NCI-H510A (cell line): ENCODE measurements around the gene MBD3L4.
"Not testable (repeated sequence)": the region's sequence is repeated elsewhere in the genome, so short reads cannot be mapped to it uniquely, and the experiment has no call there.

ENCODE experiments used
- DNase-seq: peaks from one replicate; lab custom pipeline; 2025; lab: John Stamatoyannopoulos, UW

The MBD3L4 gene

GRCh38 chr19:7049021-7049420 is 9.0 kb upstream of the MBD3L4 start, which contains the start of gene MBD3L2:
MBD3L2 (plus strand) TSS chr19:7049321; CDS start chr19:7049374, 53 bp downstream.
- DNase-seq = not testable (repeated sequence)

- DNase-seq = not testable (repeated sequence)
Measured at GRCh38 chr19:7041563-7041962, 1.6 kb upstream of the MBD3L4 start.

DNA sequence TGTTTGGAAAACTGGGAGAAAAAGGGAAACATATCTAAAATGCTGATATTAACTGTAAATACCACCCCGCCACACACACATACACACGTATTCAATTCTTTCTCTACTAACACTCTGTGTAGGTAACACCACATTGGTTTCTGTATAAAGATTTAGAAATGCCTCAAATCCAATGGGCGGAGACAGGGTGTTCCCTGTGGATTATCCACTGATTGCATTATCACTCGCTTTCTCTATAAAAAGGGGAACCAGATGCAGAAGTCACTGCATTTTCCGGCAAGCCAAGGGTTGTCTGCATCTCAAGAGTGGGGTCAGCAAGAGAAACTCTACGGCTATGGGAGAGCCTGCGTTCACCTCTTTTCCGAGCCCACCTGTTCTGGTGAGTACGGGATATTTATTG is 9.7 kb downstream of the MBD3L4 start, which contains the start of gene MBD3L5:
Gene MBD3L5 (plus strand): TSS at position 301 of the 400 bp plus-strand sequence. CDS start 34 bp downstream, at position 335.
- DNase-seq = not testable (repeated sequence)

- not testable (repeated sequence) for DNase-seq
Measured at GRCh38 chr19:7028790-7029189, 11.2 kb downstream of the MBD3L4 start.

GRCh38 chr19:7021331-7021730 is 18.6 kb downstream of the MBD3L4 start, which contains the start of gene MBD3L2B:
MBD3L2B (minus strand) TSS chr19:7021431; CDS start chr19:7021397, 34 bp downstream.
- not testable (repeated sequence) for DNase-seq

DNA sequence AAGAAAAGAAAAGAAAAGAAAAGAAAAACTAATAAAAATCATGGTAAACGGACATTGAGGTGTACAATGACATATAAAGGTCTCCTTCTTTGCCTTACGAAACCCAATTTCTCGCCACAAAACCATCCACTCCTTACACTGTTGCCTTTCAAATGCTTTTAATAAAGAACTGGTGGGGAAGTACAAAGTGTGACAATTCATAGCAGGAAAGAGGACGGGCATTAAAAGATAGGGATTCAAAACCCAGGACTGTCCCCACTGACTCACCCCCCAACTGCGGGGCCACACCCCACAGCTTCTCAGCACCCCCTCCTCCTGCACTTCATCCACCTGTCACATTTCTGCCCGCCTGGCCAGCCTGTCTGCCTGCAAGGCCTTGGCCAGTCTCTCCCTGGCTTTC is 21.2 kb downstream of the MBD3L4 start:
- no peak for DNase-seq

GRCh38 chr19:7013678-7014077 is 26.3 kb downstream of the MBD3L4 start:
- DNase-seq = no peak

GRCh38 chr19:7010722-7011593 is 29.0 kb downstream of the MBD3L4 start:
- no peak for DNase-seq

GRCh38 chr19:7007859-7008258 is 32.1 kb downstream of the MBD3L4 start:
- DNase-seq = no peak

DNA sequence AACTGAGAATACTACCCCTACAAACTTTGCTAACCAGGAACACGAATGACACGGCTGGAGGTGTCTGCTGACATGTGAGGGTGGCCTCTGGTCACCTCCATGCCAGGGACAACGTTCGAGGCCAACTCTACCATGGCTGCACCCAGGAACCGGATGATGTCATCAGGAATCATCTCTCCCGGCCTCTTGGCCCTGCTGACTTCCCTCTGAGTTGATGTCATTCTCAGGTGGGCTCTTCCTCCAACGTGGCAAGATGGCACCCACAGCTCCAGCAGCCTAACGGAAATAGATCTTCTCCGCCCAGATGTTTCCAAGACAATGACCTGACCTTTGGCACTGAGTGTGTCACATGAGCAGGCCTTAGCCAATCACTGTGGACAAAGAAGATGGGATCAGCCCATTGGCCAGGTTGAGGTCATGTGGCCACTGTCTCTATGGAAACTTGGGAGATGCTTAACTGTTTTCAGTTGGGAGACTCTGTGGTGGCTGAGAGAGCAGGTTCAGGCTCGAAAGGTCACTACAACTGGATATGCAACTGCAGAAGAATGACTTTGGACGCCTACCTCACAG is 33.8 kb downstream of the MBD3L4 start:
- DNase-seq = no peak

DNA sequence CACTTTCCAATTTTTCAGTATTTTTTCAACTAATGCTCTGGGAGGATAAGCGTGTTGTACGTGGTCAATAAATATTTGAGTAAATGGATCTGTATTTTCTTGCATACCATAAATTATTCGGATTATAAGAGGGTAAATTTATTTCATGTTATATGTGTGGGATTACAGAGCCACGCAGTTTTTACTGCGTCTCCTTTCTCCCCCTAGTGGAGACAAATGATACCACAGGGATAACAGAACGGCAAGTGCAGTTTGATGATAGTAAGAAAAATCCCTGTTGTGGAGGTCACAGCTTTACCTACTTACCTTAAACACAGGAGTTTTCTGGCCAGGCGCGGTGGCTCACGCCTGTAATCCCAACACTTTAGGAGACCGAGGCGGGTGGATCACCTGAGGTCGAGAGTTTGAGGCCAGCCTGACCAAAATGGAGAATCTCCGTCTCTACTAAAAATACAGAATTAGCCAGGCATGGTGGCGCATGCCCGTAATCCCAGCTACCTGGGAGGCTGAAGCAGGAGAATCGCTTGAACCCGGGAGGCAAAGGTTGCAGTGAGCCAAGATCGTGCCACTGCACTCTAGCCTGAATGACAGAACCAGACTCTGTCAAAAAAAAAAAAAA is 35.6 kb downstream of the MBD3L4 start:
- DNase-seq = no peak

DNA sequence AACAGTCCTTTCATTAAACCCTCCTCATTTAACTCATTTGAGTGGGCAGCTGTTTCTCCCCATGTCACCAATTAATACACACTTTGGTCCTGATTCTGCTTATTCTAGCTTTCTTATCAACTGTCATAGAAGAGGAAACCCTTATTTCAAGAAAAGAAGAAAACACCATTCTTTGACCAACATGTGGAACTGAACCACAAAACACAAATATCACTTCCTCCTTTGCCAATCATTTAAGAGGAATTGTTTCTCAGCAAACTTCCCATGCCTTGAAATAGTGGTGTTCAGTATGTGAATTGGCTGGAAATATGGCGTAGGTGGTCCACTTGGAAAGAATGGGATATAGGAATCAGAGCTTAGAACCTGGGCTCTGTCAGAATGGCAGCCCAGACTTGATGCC is 39.2 kb downstream of the MBD3L4 start:
- no peak for DNase-seq

- no peak for DNase-seq
Measured at GRCh38 chr19:7000333-7000732, 39.6 kb downstream of the MBD3L4 start.

DNA sequence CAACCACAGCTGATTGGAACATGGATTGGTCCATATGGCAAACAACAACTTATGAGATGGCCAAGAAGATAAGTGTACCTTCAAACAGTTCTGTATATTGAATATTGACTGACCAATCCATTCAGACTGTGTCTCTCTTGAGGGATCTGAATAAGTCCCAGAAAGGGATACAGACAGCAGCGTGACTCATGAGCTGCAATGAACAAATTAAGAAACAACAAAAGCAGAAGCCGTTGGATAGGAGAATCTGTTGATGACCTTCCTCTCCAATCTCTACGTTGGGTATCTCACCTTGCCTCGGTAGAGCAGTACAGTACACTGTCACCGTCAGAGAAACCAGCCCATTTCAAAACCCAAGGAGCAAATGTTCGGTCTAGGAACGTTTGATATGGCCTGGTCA is 40.0 kb downstream of the MBD3L4 start:
- no peak for DNase-seq

- DNase-seq = no peak
Measured at GRCh38 chr19:6997679-6998445, 42.1 kb downstream of the MBD3L4 start.

DNA sequence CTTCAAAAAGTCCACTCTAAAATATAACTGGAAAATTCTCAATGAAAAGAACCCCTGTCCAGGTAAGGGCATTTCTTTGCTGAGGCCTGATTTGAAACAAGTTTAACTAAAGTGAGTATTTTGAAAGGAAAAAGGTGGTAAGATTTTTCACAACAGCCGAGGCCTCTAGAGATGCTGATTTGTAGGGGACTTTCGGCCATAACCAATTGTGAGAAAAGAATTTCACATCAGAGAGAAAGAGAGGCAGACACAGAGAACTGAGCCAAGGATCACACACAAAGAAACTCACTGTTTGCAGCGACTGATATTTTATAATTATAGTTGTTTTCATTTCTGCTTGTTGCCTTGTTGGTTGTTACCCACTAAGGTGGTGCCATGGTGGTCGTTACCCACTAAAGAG is 43.2 kb downstream of the MBD3L4 start:
- DNase-seq = no peak

- DNase-seq = no peak
Measured at GRCh38 chr19:6995054-6995453, 44.9 kb downstream of the MBD3L4 start.

DNA sequence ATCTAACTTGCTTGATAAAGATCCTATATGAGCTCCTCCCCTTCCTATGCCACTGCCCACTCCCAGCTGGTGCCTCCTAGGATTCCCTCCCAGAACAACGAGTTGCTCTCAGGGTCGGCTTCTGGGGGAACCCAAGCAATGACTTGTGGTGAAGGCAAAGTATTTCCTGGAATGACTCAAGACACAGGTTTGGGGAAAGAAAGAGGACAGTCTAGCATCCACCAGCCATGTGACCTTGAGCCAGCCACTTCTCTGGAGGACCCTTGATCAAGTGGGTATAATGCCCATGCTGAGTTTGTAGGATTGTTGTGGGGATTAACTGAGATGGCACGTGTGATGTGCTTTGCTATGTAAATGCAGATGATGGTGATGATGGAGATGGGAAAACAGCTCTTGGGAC is 51.7 kb downstream of the MBD3L4 start:
- DNase-seq = no peak

DNA sequence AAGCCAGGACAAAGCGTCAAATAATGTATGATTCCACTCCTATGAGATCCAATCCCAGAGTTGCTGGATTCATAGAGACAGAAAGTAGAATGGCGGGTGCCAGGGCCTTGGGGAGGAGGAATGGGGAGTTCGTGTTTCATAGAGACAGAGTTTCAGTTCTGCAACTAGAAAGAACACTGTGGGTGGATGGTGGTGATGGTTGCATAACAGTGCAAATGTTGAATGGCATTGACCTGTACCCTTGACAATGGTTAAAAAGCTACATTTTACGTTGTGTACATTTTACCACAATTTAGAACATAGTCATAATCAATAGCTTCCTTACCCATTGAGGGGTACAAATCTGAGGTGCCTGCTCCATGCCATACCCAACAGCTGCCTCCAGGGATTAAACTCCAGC is 52.1 kb downstream of the MBD3L4 start:
- DNase-seq = no peak
